GM19240 (cell line): ENCODE data around the gene NOL4L.

Source experiments
- DNase-seq: peaks from one replicate; pipeline ENCODE4 v3.0.0; 2011; ENCODE audit warnings: low spot score; ENCODE audit not compliant: insufficient read length

NOL4L gene

GRCh38 chr20:32543570-32544259 is 41.4 kb downstream of the NOL4L start:
- no peak for DNase-seq

- DNase-seq, result no peak
Measured at GRCh38 chr20:32542259-32542615, 42.9 kb downstream of the NOL4L start.

- DNase-seq, result no peak
Measured at GRCh38 chr20:32541323-32542258, 43.5 kb downstream of the NOL4L start.

- no peak for DNase-seq
Measured at GRCh38 chr20:32539817-32540675, 45.1 kb downstream of the NOL4L start.

- no peak for DNase-seq
Measured at GRCh38 chr20:32539026-32539816, 45.9 kb downstream of the NOL4L start.

- no peak for DNase-seq
Measured at GRCh38 chr20:32538526-32538939, 46.6 kb downstream of the NOL4L start.

- no peak for DNase-seq
Measured at GRCh38 chr20:32537657-32538525, 47.2 kb downstream of the NOL4L start.

- no peak for DNase-seq
Measured at GRCh38 chr20:32536851-32537656, 48.1 kb downstream of the NOL4L start.

- peak; percentile 49 for DNase-seq
Measured at GRCh38 chr20:32535953-32536823, 48.9 kb downstream of the NOL4L start.

GRCh38 chr20:32535316-32535952 is 49.7 kb downstream of the NOL4L start:
- DNase-seq, result no peak

GRCh38 chr20:32534661-32535240 is 50.4 kb downstream of the NOL4L start:
- no peak for DNase-seq

GRCh38 chr20:32533732-32534131 is 51.4 kb downstream of the NOL4L start:
- DNase-seq, result no peak

- DNase-seq, result no peak
Measured at GRCh38 chr20:32532246-32532645, 52.9 kb downstream of the NOL4L start.

- DNase-seq, result no peak
Measured at GRCh38 chr20:32528905-32529670, 56.0 kb downstream of the NOL4L start.

- DNase-seq, result no peak
Measured at GRCh38 chr20:32528171-32528891, 56.8 kb downstream of the NOL4L start.
